GM18517 (cell line): ENCODE measurements around the gene MORC2.

Experiments used
- ATAC-seq: cut with Tn5 transposase; IDR thresholded peaks from one replicate; pipeline ENCODE4 v1.9.1; 2021; ENCODE audit warnings: mild to moderate bottlenecking, moderate library complexity; ENCODE audit not compliant: unreplicated experiment

MORC2 gene

DNA sequence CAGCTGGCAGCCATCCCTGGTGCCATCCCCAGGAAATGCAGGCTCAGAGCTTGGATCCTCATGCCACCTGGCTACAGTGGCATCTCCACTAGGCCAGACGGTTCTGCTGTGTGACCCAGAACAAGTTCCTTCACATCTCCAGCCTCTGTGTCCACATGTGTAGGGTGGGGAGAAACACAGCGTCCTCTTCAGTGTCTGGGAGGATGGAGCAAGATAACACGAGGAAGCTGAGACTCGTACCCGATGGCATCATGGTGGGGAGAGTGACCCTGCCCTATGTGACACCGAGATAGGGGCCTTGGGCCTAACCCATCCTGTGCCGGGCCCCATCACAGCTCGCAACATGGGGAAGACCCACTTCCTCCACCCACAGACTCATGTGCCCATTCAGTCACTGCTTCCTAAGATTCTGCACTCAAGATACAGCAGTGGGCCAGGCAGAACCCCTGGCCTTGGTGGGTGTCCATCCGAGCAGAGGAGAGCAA lies 78.5 kb downstream of the MORC2 start:
- no peak for ATAC-seq

GRCh38 chr22:30889268-30889995 lies 79.1 kb downstream of the MORC2 start:
- no peak for ATAC-seq

GRCh38 chr22:30887861-30888260 lies 80.7 kb downstream of the MORC2 start:
- ATAC-seq = no peak

GRCh38 chr22:30887453-30887852 lies 81.1 kb downstream of the MORC2 start:
- ATAC-seq = no peak

GRCh38 chr22:30885591-30885990 lies 83.0 kb downstream of the MORC2 start:
- no peak for ATAC-seq

DNA sequence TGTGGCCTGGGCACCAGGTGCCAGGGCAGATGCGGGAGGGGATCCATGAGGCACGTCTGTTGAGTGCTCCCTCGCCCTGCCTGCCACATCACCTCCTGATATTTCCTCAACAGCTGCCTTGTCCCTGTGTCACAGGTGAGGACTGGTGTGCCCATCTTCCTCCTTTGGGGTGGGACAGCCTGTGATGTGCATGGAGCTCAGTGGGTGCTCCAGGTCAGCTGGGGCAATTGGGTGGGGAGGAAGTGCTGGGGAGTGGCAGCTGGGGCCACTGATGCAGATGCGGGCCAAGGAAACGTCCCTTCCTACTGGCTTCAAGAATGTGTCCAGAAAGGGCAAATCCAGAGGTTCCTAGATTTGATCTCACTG lies 83.6 kb downstream of the MORC2 start:
- no peak for ATAC-seq

DNA sequence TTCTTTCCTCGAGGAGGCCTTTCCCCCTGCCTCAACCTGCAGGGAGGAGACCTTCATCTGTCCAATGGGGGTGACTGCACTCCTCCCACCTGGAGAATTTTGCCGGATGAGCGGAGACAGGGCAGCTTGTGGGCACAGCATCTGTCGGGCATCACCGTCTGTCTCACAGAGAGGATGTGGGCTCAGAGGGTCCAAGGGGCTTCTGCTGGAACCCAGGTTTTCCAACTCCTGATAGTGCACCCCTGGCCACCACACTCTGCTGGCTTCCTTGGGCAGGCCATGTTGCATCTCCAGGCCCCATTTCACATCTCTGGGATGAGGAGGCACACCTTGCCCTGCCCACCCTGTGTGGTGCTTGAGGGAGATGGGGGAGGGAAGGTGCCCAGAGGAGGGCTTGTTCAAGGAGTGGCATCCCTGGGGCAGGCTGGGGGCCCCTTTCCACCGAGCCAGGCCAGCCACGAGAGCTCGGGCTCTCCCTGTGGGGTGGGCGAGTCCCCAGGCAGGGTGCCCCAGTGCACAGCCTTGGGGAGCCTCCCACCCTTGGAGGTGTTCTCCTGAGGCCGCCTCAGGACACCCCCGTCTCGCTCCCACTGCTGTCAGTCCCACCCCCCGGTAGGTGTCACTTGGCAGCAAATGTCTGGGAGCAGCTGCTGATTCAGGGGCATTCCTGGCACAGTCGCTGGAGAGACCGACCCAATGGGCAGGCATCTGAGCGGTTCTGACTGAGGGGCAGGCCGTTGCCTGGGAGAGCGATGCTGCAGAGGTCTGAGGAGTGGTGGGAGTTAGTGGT lies 84.2 kb downstream of the MORC2 start:
- ATAC-seq = no peak

GRCh38 chr22:30883586-30884145 lies 84.9 kb downstream of the MORC2 start:
- no peak for ATAC-seq

- no peak for ATAC-seq
Measured at GRCh38 chr22:30882974-30883533, 85.5 kb downstream of the MORC2 start.

DNA sequence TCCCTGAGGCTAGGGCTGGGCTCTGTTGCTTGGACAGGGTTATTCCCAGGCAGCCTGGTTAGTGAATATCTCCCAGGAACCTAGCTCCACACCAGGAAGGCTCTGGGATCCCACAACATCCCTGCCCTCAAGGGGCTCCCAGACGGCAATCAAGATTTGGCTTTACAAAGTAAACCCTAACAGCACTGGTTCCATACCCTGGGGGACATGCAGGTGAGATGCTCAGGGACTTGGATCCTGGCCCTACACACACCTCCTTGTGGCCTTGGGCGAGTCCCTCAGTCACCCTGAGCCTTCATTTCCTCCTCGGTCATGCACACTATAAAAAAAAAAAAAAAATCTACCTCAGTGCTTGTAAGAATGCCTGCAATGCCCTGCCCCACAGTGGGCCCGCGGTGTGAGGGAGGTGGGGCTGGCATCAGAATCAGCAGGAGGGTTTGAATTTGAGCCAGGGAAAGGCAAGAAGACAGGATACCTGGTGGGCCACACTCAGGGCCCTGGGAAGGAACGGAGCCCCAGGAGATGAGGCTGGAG lies 86.3 kb downstream of the MORC2 start:
- no peak for ATAC-seq

- no peak for ATAC-seq
Measured at GRCh38 chr22:30881361-30882183, 87.0 kb downstream of the MORC2 start.

- no peak for ATAC-seq
Measured at GRCh38 chr22:30880847-30881246, 87.7 kb downstream of the MORC2 start.

- ATAC-seq = no peak
Measured at GRCh38 chr22:30880181-30880601, 88.4 kb downstream of the MORC2 start.

DNA sequence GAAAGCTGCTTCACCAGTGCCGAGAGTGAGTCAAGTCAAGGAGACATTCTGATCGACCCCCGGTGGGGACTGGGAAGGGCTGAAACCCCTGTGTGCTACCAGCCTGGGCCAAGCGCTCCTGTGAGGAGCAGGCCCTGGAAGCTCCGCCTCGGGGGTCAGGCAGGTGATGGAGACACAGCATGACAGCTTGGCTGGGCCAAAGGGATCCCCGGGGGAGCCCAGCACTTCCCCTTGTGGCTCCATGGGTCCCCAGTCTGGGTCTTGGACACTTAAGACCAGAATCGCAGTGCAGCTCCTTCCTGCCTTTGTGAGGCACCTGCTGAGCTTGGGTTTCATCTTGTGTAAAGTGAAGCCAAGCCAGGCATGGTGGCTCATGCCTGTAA lies 89.2 kb downstream of the MORC2 start:
- no peak for ATAC-seq

- no peak for ATAC-seq
Measured at GRCh38 chr22:30878516-30879414, 89.8 kb downstream of the MORC2 start.

DNA sequence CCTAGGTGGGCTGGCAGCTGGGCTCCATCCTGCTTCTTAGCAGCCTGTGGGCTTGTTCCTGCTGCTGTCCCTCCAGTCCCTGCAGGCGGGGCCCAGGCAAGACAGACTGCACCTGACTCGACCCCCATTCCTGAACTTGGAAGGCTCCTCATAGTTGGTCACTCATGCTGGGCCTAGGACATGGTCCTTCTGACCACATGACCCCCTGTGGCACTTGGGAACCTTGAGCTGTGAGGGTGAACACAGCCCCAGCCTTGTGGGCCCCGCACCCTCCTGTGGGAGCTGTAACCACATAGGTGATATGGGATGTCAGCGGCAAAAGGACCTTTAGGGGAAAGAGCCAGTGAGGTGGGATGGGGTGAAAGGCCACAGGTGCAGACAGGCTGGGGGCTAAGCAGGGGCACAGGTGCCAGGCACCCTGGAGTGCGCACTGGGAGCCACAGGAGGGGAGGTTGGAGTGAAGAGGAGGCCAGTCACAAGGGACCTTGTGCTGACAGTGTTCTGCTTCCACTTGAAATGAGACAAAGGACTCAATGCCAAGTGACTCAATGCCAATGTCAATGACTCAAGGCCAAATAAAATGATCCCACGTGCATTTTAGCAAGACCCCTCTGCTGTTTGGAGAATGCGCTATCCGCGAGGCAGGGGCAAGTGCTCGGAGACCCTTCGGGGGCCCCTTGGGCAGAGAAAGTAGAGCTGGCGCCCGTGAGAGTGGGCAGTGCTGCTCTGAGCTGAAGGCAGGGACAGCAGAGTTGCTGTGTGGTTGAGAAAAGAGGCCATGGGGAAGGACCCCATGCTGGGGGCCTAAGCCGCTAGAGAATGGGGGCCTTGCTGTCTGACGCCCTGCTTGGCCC lies 90.7 kb downstream of the MORC2 start:
- no peak for ATAC-seq

- ATAC-seq = no peak
Measured at GRCh38 chr22:30876915-30877553, 91.5 kb downstream of the MORC2 start.

DNA sequence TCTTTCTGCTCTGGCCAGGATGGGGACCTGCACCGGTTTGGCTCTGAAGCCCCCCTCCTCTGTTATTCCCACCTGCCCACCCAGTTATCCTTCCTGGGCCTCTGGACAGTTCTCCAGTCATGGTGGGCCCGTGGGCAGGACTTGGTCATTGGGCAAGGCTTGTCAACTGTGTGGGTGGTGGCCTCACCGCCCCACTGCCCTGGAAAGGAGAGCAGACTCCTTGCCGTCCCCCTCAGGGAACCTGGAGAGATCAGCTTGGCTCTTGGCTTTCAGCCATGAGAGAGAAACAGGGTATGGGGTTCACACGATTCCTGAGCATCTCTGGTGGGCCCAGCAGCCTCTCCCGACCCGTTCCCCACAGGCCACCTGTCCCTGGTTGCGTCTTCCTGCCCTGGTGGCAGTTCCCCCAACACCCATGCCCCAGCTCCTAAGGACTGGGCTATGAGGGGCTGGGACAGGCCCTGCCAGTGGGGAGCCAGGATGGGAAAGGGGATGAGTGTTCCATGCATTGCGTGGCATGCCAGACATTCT lies 92.3 kb downstream of the MORC2 start:
- no peak for ATAC-seq
